ENCODE data around the gene SRGAP3. TPM values are rescaled to one million over a fixed set of nuclear protein-coding genes. Genes with fewer than 3 reads are reported as not detected.
A peak's percentile ranks its signal among the peaks of the same experiment; 100 is the strongest.

Gene SRGAP3
- total RNA-seq, 1 experiment from 2014 or later, result 1.3 TPM

GRCh38 chr3:8972639-8973038, 276.8 kb downstream of the SRGAP3 start:
- Histone ChIP-seq H3K9me2 (replicated peaks; ENCODE audit: insufficient read depth, low read length) (no peaks in the 10 kb centered on the region), H3K36me3 (ENCODE audit: insufficient read depth, low read length) (no peaks in the 10 kb centered on the region), H3K4me1 (ENCODE audit: low read length) (peaks cover 19% of the 10 kb centered on the region), H3K27ac (ENCODE audit: low read length) (no peak overlapping the region), H4K20me1 (ENCODE audit: insufficient read depth, low read depth, low read length) (no peaks in the 10 kb centered on the region), H2AFZ (ENCODE audit: low read length) (no peak overlapping the region), H3K9ac (ENCODE audit: low read length) (no peak overlapping the region), H3K4me3 (ENCODE audit: low read length) (no peak overlapping the region), H3K27me3 (ENCODE audit: low read length) (no peaks in the 10 kb centered on the region), H3K4me2 (ENCODE audit: low read depth, low read length, poor library complexity, severe bottlenecking) (no peak overlapping the region), H3K9me3 (ENCODE audit: low read length) (no peaks in the 10 kb centered on the region), H3K79me2 (ENCODE audit: low read length) (no peaks in the 10 kb centered on the region)
- peak; percentile 67 for DNase-seq

GRCh38 chr3:8970971-8971589, 278.4 kb downstream of the SRGAP3 start:
- H3K4me2 ChIP-seq (ENCODE audit: low read depth, low read length, poor library complexity, severe bottlenecking), result peak overlapping the region; percentile 18
- no peak overlapping the region for H3K27ac ChIP-seq (ENCODE audit: low read length)
- no peak overlapping the region for H3K4me3 ChIP-seq (ENCODE audit: low read length)
- no peaks in the 10 kb centered on the region for H3K9me2 ChIP-seq (replicated peaks; ENCODE audit: insufficient read depth, low read length)
- no peaks in the 10 kb centered on the region for H4K20me1 ChIP-seq (ENCODE audit: insufficient read depth, low read depth, low read length)
- no peak overlapping the region for H2AFZ ChIP-seq (ENCODE audit: low read length)
- DNase-seq, result peak; percentile 89
- no peaks in the 10 kb centered on the region for H3K36me3 ChIP-seq (ENCODE audit: insufficient read depth, low read length)
- no peak overlapping the region for H3K9ac ChIP-seq (ENCODE audit: low read length)
- H3K27me3 ChIP-seq (ENCODE audit: low read length), result no peaks in the 10 kb centered on the region
- H3K4me1 ChIP-seq (ENCODE audit: low read length), result peaks cover 19% of the 10 kb centered on the region
- no peaks in the 10 kb centered on the region for H3K79me2 ChIP-seq (ENCODE audit: low read length)
- H3K9me3 ChIP-seq (ENCODE audit: low read length), result no peaks in the 10 kb centered on the region

- H3K9me3 ChIP-seq (ENCODE audit: low read length), result no peaks in the 10 kb centered on the region
- no peak overlapping the region for H3K4me3 ChIP-seq (ENCODE audit: low read length)
- no peak overlapping the region for H3K27ac ChIP-seq (ENCODE audit: low read length)
- H3K4me2 ChIP-seq (ENCODE audit: low read depth, low read length, poor library complexity, severe bottlenecking), result no peak overlapping the region
- no peaks in the 10 kb centered on the region for H3K79me2 ChIP-seq (ENCODE audit: low read length)
- H3K27me3 ChIP-seq (ENCODE audit: low read length), result no peaks in the 10 kb centered on the region
- no peak for DNase-seq
- peak overlapping the region; percentile 54; the same call in 1 of the 2 replicates for H2AFZ ChIP-seq (ENCODE audit: low read length)
- 0 out of 2 replicates have a peak overlapping the region, but pooled peaks have one; percentile 28 for H3K9ac ChIP-seq (ENCODE audit: low read length)
- no peaks in the 10 kb centered on the region for H3K36me3 ChIP-seq (ENCODE audit: insufficient read depth, low read length)
- no peaks in the 10 kb centered on the region; the same call in 1 of the 2 replicates for H3K9me2 ChIP-seq (replicated peaks; ENCODE audit: insufficient read depth, low read length)
- no peaks in the 10 kb centered on the region for H4K20me1 ChIP-seq (ENCODE audit: insufficient read depth, low read depth, low read length)
- H3K4me1 ChIP-seq (ENCODE audit: low read length), result peaks cover 19% of the 10 kb centered on the region
Observed at GRCh38 chr3:8969241-8969640, 280.2 kb downstream of the SRGAP3 start.

GRCh38 chr3:8968375-8968882, 281.0 kb downstream of the SRGAP3 start:
- peak overlapping the region; percentile 54; the same call in 1 of the 2 replicates for H2AFZ ChIP-seq (ENCODE audit: low read length)
- H3K9ac ChIP-seq (ENCODE audit: low read length), result peak overlapping the region; percentile 28; the same call in 1 of the 2 replicates
- H3K4me2 ChIP-seq (ENCODE audit: low read depth, low read length, poor library complexity, severe bottlenecking), result peak overlapping the region; percentile 33
- H4K20me1 ChIP-seq (ENCODE audit: insufficient read depth, low read depth, low read length), result no peaks in the 10 kb centered on the region
- H3K9me2 ChIP-seq (replicated peaks; ENCODE audit: insufficient read depth, low read length), result no peaks in the 10 kb centered on the region; the same call in 1 of the 2 replicates
- no peaks in the 10 kb centered on the region for H3K9me3 ChIP-seq (ENCODE audit: low read length)
- peaks cover 26% of the 10 kb centered on the region for H3K4me1 ChIP-seq (ENCODE audit: low read length)
- no peaks in the 10 kb centered on the region for H3K79me2 ChIP-seq (ENCODE audit: low read length)
- no peaks in the 10 kb centered on the region for H3K27me3 ChIP-seq (ENCODE audit: low read length)
- DNase-seq, result no peak
- no peaks in the 10 kb centered on the region for H3K36me3 ChIP-seq (ENCODE audit: insufficient read depth, low read length)
- H3K27ac ChIP-seq (ENCODE audit: low read length), result no peak overlapping the region
- H3K4me3 ChIP-seq (ENCODE audit: low read length), result no peak overlapping the region

- H4K20me1 ChIP-seq (ENCODE audit: insufficient read depth, low read depth, low read length), result no peaks in the 10 kb centered on the region
- no peaks in the 10 kb centered on the region for H3K36me3 ChIP-seq (ENCODE audit: insufficient read depth, low read length)
- no peaks in the 10 kb centered on the region; the same call in 1 of the 2 replicates for H3K9me2 ChIP-seq (replicated peaks; ENCODE audit: insufficient read depth, low read length)
- H3K27ac ChIP-seq (ENCODE audit: low read length), result no peak overlapping the region
- H3K27me3 ChIP-seq (ENCODE audit: low read length), result no peaks in the 10 kb centered on the region
- H3K9me3 ChIP-seq (ENCODE audit: low read length), result no peaks in the 10 kb centered on the region
- H3K9ac ChIP-seq (ENCODE audit: low read length), result no peak overlapping the region
- no peak overlapping the region for H2AFZ ChIP-seq (ENCODE audit: low read length)
- H3K4me1 ChIP-seq (ENCODE audit: low read length), result peaks cover 26% of the 10 kb centered on the region
- no peak overlapping the region for H3K4me3 ChIP-seq (ENCODE audit: low read length)
- peaks cover 7% of the 10 kb centered on the region for H3K79me2 ChIP-seq (ENCODE audit: low read length)
- no peak overlapping the region for H3K4me2 ChIP-seq (ENCODE audit: low read depth, low read length, poor library complexity, severe bottlenecking)
- DNase-seq, result no peak
Observed at GRCh38 chr3:8967553-8967952, 281.9 kb downstream of the SRGAP3 start.

DNA sequence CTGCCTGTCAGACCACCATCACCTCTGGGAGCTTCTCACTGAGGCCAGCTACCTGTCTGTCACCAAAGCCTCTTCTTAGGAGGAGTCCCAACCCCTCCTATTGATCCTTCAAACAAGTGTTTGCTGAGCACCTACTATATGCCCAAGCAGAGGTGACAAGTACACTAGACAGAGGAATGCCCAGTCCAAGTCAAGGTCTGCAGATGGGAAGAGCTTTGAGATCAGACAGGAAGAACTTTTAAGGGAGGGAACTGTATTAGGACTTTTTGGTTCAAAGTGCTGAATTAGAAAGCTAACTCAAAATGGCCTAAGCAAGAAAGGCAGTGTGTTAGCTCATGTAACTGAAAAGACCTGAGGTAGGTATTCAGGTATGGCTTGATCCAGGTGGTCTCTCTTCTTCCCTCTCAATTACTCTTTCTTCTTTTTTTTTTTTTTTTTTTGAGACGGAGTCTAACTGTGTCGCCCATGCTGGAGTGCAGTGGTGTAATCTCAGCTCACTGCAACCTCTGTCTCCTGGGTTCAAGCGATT, 282.6 kb downstream of the SRGAP3 start:
- no peak for DNase-seq
- H3K4me2 ChIP-seq (ENCODE audit: low read depth, low read length, poor library complexity, severe bottlenecking), result no peak overlapping the region
- peaks cover 32% of the 10 kb centered on the region for H3K4me1 ChIP-seq (ENCODE audit: low read length)
- H3K27ac ChIP-seq (ENCODE audit: low read length), result no peak overlapping the region
- H3K9ac ChIP-seq (ENCODE audit: low read length), result no peak overlapping the region
- no peak overlapping the region for H2AFZ ChIP-seq (ENCODE audit: low read length)
- peaks cover 14% of the 10 kb centered on the region for H3K79me2 ChIP-seq (ENCODE audit: low read length)
- H3K36me3 ChIP-seq (ENCODE audit: insufficient read depth, low read length), result no peaks in the 10 kb centered on the region
- no peaks in the 10 kb centered on the region for H4K20me1 ChIP-seq (ENCODE audit: insufficient read depth, low read depth, low read length)
- H3K27me3 ChIP-seq (ENCODE audit: low read length), result no peaks in the 10 kb centered on the region
- no peaks in the 10 kb centered on the region for H3K9me3 ChIP-seq (ENCODE audit: low read length)
- H3K4me3 ChIP-seq (ENCODE audit: low read length), result no peak overlapping the region
- H3K9me2 ChIP-seq (replicated peaks; ENCODE audit: insufficient read depth, low read length), result no peaks in the 10 kb centered on the region; the same call in 1 of the 2 replicates

- Histone ChIP-seq H3K9me3 (ENCODE audit: low read length) (no peaks in the 10 kb centered on the region), H3K27me3 (ENCODE audit: low read length) (no peaks in the 10 kb centered on the region), H2AFZ (ENCODE audit: low read length) (no peak overlapping the region), H3K4me1 (ENCODE audit: low read length) (peaks cover 37% of the 10 kb centered on the region), H3K4me2 (ENCODE audit: low read depth, low read length, poor library complexity, severe bottlenecking) (no peak overlapping the region), H3K4me3 (ENCODE audit: low read length) (no peak overlapping the region), H3K9ac (ENCODE audit: low read length) (no peak overlapping the region), H3K27ac (ENCODE audit: low read length) (no peak overlapping the region), H3K79me2 (ENCODE audit: low read length) (peaks cover 20% of the 10 kb centered on the region), H3K36me3 (ENCODE audit: insufficient read depth, low read length) (no peaks in the 10 kb centered on the region), H4K20me1 (ENCODE audit: insufficient read depth, low read depth, low read length) (no peaks in the 10 kb centered on the region), H3K9me2 (replicated peaks; ENCODE audit: insufficient read depth, low read length) (no peaks in the 10 kb centered on the region; the same call in 1 of the 2 replicates)
- DNase-seq, result no peak
Observed at GRCh38 chr3:8966150-8966819, 283.2 kb downstream of the SRGAP3 start.

Data from Karpas-422 (cell line).